Breast epithelium (tissue), 4 donors: ENCODE results near the gene PTGES. TPM values are rescaled to one million over a fixed set of nuclear protein-coding genes. Genes with fewer than 3 reads are reported as not detected.
A peak's percentile ranks its signal among the peaks of the same experiment; 100 is the strongest.
"Not testable (repeated sequence)": the region's sequence is repeated elsewhere in the genome, so short reads cannot be mapped to it uniquely, and the experiment has no call there.

Experiments
- DNase-seq, 2 donors: peaks; one replicate each; pipeline ENCODE4 v3.0.0-alpha.2; 2019; ENCODE audit warnings: low spot score in 2 of 2
- H3K27ac ChIP-seq, 2 donors: fragments of 200-600 bp; sonication (generic) in 1 of 2; one replicate each; pipeline ENCODE4 v1.5.1; 2016 to 2019; ENCODE audit warnings: mild to moderate bottlenecking in 1 of 2
- H3K27me3 ChIP-seq, 2 donors: fragments of 200-600 bp; sonication (generic) in 1 of 2; one replicate each; pipeline versions ENCODE4 v1.5.1 to v1.6.0; 2017 to 2019; ENCODE audit warnings: control low read depth in 1 of 2, mild to moderate bottlenecking in 1 of 2
- H3K36me3 ChIP-seq: fragments of 200-600 bp; one replicate; pipeline ENCODE4 v1.5.1; 2019
- H3K4me1 ChIP-seq, 2 donors: fragments of 200-600 bp; sonication (generic); one replicate each; pipeline ENCODE4 v1.5.1; 2016 to 2019; ENCODE audit warnings: control low read depth in 1 of 2
- H3K4me3 ChIP-seq, 3 donors: fragments of 200-600 bp; sonication (generic); 1 replicate in 2 of 3; 2 replicates in 1 of 3; pipeline ENCODE4 v1.5.1; 2016 to 2019; ENCODE audit warnings: mild to moderate bottlenecking in 3 of 3, moderate library complexity in 2 of 3
- H3K9me3 ChIP-seq, 2 donors: fragments of 200-600 bp; sonication (generic) in 1 of 2; one replicate each; pipeline ENCODE4 v1.5.1; 2016 to 2019; ENCODE audit warnings: control low read depth in 1 of 2
- CTCF ChIP-seq, 3 donors: fragments of 450-650 bp; IDR thresholded peaks; one replicate each; pipeline ENCODE4 v1.5.1; 2016 to 2017; ENCODE audit warnings: antibody characterized with exemption in 3 of 3, mild to moderate bottlenecking in 3 of 3, moderate library complexity in 3 of 3
- POLR2A ChIP-seq: fragments of 450-650 bp; IDR thresholded peaks from one replicate; pipeline ENCODE4 v1.6.1; 2016; ENCODE audit warnings: antibody characterized with exemption, mild to moderate bottlenecking, moderate library complexity
- POLR2AphosphoS5 ChIP-seq, 3 donors: sonication (generic); formaldehyde crosslinking; IDR thresholded peaks; one replicate each; pipeline ENCODE4 v1.6.1; 2017; ENCODE audit warnings: antibody characterized with exemption in 3 of 3
- intact Hi-C: fragments of 100-400 bp; cut with DNase I; formaldehyde crosslinking; loops from one replicate; pipeline ENCODE4 v1.15.1; 2023; ENCODE audit warnings: low total_unique reads
- total RNA-seq, 3 donors: library from RNA; depleted of rRNA; stranded (reverse); fragments of >200 nt; gene quantifications; one replicate each; pipeline ENCODE4 v1.1.0, GENCODE V29; 2016

PTGES gene
- total RNA-seq, result 10 to 100 TPM; 21.8 to 36.7 (median 25.3) TPM

- intact Hi-C loops, result no loop called here
- DNase-seq, result peak; percentile 60 to 78
- Histone ChIP-seq H3K4me1 (peaks cover 0 to 13% of the 10 kb centered on the region in 2 donors), H3K4me3 (peak within 1 kb of the TSS; percentile 49 to 72 (median 56)), H3K27me3 (no peaks in the 10 kb centered on the region), H3K36me3 (no peaks in the 10 kb centered on the region), H3K27ac (peak within 1 kb of the TSS; percentile 80 to 86), H3K9me3 (no peaks in the 10 kb centered on the region)
- TF ChIP-seq POLR2A (peak; percentile 30), POLR2AphosphoS5 (IDR thresholded peaks at IDR 0.05) (peak in 2 of 3 donors; percentile 26 to 27), CTCF (IDR thresholded peaks at IDR 0.05) (no peak)
These were observed at the start of gene PTGES for GRCh38 chr9:129752900-129753729. Gene PTGES (minus strand): TSS chr9:129753042. CDS start chr9:129753012, 30 bp downstream.

- no peaks in the 10 kb centered on the region for H3K36me3 ChIP-seq
- H3K4me1 ChIP-seq, result peaks cover 0 to 4% of the 10 kb centered on the region in 2 donors
- no peak overlapping the region for H3K4me3 ChIP-seq
- DNase-seq, result no peak
- H3K9me3 ChIP-seq, result no peaks in the 10 kb centered on the region
- H3K27me3 ChIP-seq, result no peaks in the 10 kb centered on the region
- TF ChIP-seq CTCF (IDR thresholded peaks at IDR 0.05) (no peak), POLR2A (no peak), POLR2AphosphoS5 (IDR thresholded peaks at IDR 0.05) (no peak)
- H3K27ac ChIP-seq, result no peak overlapping the region
- intact Hi-C loops, result no loop called here
These were observed 48.7 kb upstream of the PTGES start for GRCh38 chr9:129801504-129801903.

DNA sequence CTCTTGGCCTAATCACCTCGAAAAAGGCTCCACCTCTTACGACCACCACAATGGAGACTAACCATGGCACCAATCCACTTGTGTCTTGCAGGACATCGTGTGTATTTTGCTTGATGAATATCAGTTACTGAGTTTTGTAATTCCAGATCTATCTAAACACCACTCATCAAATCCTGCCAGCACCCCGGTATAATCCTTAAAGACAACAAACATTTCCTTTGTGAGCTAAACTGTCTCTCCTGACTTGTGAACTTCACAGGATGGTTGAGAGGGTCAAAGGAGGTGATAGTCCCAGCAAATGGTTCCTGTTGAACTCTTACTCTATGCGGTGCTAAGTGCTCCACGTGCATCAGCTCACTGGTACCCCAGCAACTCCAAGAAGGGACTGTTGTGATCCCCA lies 46.1 kb upstream of the PTGES start:
- Histone ChIP-seq H3K36me3 (no peaks in the 10 kb centered on the region), H3K27me3 (no peaks in the 10 kb centered on the region), H3K9me3 (no peaks in the 10 kb centered on the region), H3K4me3 (no peak overlapping the region), H3K27ac (no peak overlapping the region), H3K4me1 (peaks cover 0 to 2% of the 10 kb centered on the region in 2 donors)
- TF ChIP-seq POLR2A (no peak), POLR2AphosphoS5 (IDR thresholded peaks at IDR 0.05) (no peak), CTCF (IDR thresholded peaks at IDR 0.05) (no peak)
- intact Hi-C loops, result no loop called here
- no peak for DNase-seq

GRCh38 chr9:129796029-129796428 lies 43.2 kb upstream of the PTGES start:
- H3K4me3 ChIP-seq, H3K27ac ChIP-seq, H3K9me3 ChIP-seq, DNase-seq, H3K4me1 ChIP-seq, H3K27me3 ChIP-seq, intact Hi-C loops, H3K36me3 ChIP-seq: not testable (repeated sequence)

GRCh38 chr9:129794549-129794948 lies 41.7 kb upstream of the PTGES start:
- TF ChIP-seq POLR2AphosphoS5 (IDR thresholded peaks at IDR 0.05), result no peak
- no peak for TF ChIP-seq CTCF (IDR thresholded peaks at IDR 0.05)
- no peak for TF ChIP-seq POLR2A
- Histone ChIP-seq H3K27me3 (no peaks in the 10 kb centered on the region), H3K4me1 (no peaks in the 10 kb centered on the region), H3K9me3 (no peaks in the 10 kb centered on the region), H3K27ac (no peak overlapping the region), H3K36me3 (no peaks in the 10 kb centered on the region), H3K4me3 (no peak overlapping the region)
- DNase-seq, result no peak
- intact Hi-C loops, result no loop called here
